Activated CD4-positive, alpha-beta T cell treated with anti-CD3 and anti-CD28 coated beads, Interleukin-2, amount 10 ng/mL, durations not matched to agents 7 days and 5 days (primary cell): ENCODE measurements around the gene AZIN2. TPM values are rescaled to one million over a fixed set of nuclear protein-coding genes. Genes with fewer than 3 reads are reported as not detected.

ENCODE experiments used
- CTCF ChIA-PET: fragments of 350-600 bp; sonication (Branson Sonifier 250); formaldehyde crosslinking; loops from one replicate; lab custom pipeline; 2021; ENCODE audit warnings: antibody characterized with exemption; lab: Charles Lee
- POLR2A ChIA-PET: fragments of 350-600 bp; sonication (Branson Sonifier 250); formaldehyde crosslinking; loops from one replicate; lab custom pipeline; 2021; ENCODE audit warnings: antibody characterized with exemption; lab: Charles Lee
- DNase-seq: peaks from one replicate; pipeline ENCODE4 v3.0.0-alpha.2; 2020
- H3K27ac Mint-ChIP-seq: one replicate; pipeline ENCODE4 v1.8.0; 2021; ENCODE audit warnings: mild to moderate bottlenecking, moderate library complexity, mixed read lengths
- H3K27me3 Mint-ChIP-seq: one replicate; pipeline ENCODE4 v1.8.0; 2021; ENCODE audit warnings: mixed read lengths
- H3K36me3 Mint-ChIP-seq: one replicate; pipeline ENCODE4 v1.8.0; 2021; ENCODE audit warnings: low read depth, mixed read lengths
- H3K4me1 Mint-ChIP-seq: one replicate; pipeline ENCODE4 v1.8.0; 2021; ENCODE audit warnings: mixed read lengths
- H3K4me3 Mint-ChIP-seq: one replicate; pipeline ENCODE4 v1.8.0; 2021; ENCODE audit warnings: mild to moderate bottlenecking, moderate library complexity, mixed read lengths
- H3K9me3 Mint-ChIP-seq: one replicate; pipeline ENCODE4 v1.8.0; 2021; ENCODE audit warnings: mixed read lengths
- total RNA-seq, 2 experiments: library from RNA; stranded (reverse); gene quantifications; one replicate each; pipeline ENCODE4 v1.2.3, GENCODE V29; 2021

The AZIN2 gene
- total RNA-seq, 2 experiments from 2014 or later, result 4.1 to 5.5 TPM

GRCh38 chr1:33140153-33141149 lies 59.5 kb downstream of the AZIN2 start:
- DNase-seq, result no peak
- Mint-ChIP-seq H3K27ac (no peak overlapping the region), H3K4me3 (no peak overlapping the region), H3K9me3 (no peaks in the 10 kb centered on the region), H3K27me3 (no peaks in the 10 kb centered on the region), H3K4me1 (peaks cover 12% of the 10 kb centered on the region), H3K36me3 (no peaks in the 10 kb centered on the region)
- CTCF ChIA-PET, result interaction anchor here (0.8 to 4.0 kb wide), 4 partner anchors 13 to 30 kb away, joined by 3 to 29 read pairs (median 4); no protein-coding TSS in a partner anchor
- POLR2A ChIA-PET, result no interaction called here

GRCh38 chr1:33141216-33141615 lies 60.3 kb downstream of the AZIN2 start:
- no peaks in the 10 kb centered on the region for H3K9me3 Mint-ChIP-seq
- H3K27ac Mint-ChIP-seq, result no peak overlapping the region
- H3K4me3 Mint-ChIP-seq, result no peak overlapping the region
- H3K27me3 Mint-ChIP-seq, result no peaks in the 10 kb centered on the region
- POLR2A ChIA-PET, result no interaction called here
- peaks cover 2% of the 10 kb centered on the region for H3K36me3 Mint-ChIP-seq
- CTCF ChIA-PET, result interaction anchor here (0.8 to 4.0 kb wide), 2 partner anchors 14 kb away, joined by 5 to 29 read pairs; no protein-coding TSS in a partner anchor
- H3K4me1 Mint-ChIP-seq, result peaks cover 10% of the 10 kb centered on the region
- DNase-seq, result no peak

DNA sequence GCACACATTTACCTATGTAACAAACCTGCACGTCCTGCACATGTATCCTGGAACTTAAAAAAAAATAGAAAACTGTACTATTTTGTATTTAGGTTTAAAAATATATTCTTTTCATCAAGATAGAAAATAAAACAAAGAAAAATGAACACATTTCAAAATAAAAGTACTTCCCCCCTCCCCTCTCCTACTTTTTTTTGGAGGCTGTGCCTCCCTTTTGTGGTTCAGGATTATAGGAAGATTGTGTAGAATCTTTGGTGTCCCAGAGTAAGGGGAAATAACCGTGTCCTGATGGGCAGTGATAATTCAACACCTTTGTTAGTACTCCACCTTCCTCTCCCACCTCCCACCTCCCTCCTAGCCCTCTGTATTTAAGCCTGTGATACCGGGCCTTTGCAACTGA lies 60.8 kb downstream of the AZIN2 start:
- Mint-ChIP-seq H3K36me3 (peaks cover 5% of the 10 kb centered on the region), H3K4me1 (peaks cover 9% of the 10 kb centered on the region), H3K9me3 (no peaks in the 10 kb centered on the region), H3K27me3 (no peaks in the 10 kb centered on the region), H3K27ac (no peak overlapping the region), H3K4me3 (no peak overlapping the region)
- ChIA-PET POLR2A (no interaction called here), CTCF (interaction anchor here (4.0 kb wide), 1 partner anchor 14 kb away, joined by 29 read pairs; no protein-coding TSS in a partner anchor)
- no peak for DNase-seq

GRCh38 chr1:33142483-33143064 lies 61.6 kb downstream of the AZIN2 start:
- Mint-ChIP-seq H3K4me1 (peaks cover 9% of the 10 kb centered on the region), H3K36me3 (peaks cover 6% of the 10 kb centered on the region), H3K4me3 (no peak overlapping the region), H3K27me3 (no peaks in the 10 kb centered on the region), H3K9me3 (no peaks in the 10 kb centered on the region), H3K27ac (no peak overlapping the region)
- ChIA-PET POLR2A (no interaction called here), CTCF (interaction anchor here (4.0 kb wide), 1 partner anchor 15 kb away, joined by 29 read pairs; no protein-coding TSS in a partner anchor)
- no peak for DNase-seq

DNA sequence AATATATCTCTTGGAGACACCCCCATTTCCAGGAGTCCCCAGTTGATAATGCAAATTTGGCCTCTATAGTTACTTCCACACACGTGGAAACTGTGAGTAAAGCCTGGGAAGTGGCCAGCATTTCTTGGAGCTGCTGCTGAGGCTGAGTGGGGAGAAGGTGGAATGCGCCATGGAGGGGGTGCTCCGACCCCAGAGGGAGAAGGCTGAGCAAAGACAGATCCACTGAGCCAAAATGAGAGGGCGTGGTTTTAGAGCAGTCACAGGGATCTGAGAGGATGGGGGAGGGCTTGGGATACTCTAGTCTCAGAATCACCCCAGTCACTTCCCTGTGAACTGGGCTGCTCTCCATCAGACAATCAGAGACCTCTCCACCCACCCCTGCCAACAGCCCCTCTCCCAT lies 62.2 kb downstream of the AZIN2 start:
- peaks cover 9% of the 10 kb centered on the region for H3K4me1 Mint-ChIP-seq
- peaks cover 6% of the 10 kb centered on the region for H3K36me3 Mint-ChIP-seq
- no peaks in the 10 kb centered on the region for H3K27me3 Mint-ChIP-seq
- no peak overlapping the region for H3K27ac Mint-ChIP-seq
- POLR2A ChIA-PET, result no interaction called here
- no peaks in the 10 kb centered on the region for H3K9me3 Mint-ChIP-seq
- no peak overlapping the region for H3K4me3 Mint-ChIP-seq
- DNase-seq, result no peak
- CTCF ChIA-PET, result interaction anchor here (4.0 kb wide), 1 partner anchor 16 kb away, joined by 29 read pairs; no protein-coding TSS in a partner anchor

DNA sequence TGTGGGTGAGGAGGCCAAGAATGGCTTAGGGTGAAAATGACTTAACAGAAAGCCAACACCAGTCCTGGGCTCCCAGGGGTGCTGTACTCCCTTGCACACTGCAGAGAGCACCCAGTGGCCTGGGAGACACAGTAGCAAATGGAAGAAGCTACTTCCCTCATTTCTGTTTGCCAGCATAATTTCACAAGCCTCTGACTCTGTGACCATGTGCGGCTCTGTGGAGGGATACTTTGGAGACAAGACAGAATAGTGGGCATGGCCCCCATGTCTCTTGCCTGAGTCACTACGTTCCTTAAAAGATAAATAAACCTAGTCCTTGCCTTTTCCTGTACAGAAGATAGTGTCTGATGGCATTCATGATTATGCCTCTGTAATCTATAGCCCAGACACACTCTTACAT lies 62.7 kb downstream of the AZIN2 start:
- Mint-ChIP-seq H3K36me3 (peaks cover 6% of the 10 kb centered on the region), H3K27me3 (no peaks in the 10 kb centered on the region), H3K9me3 (no peaks in the 10 kb centered on the region), H3K4me1 (peaks cover 9% of the 10 kb centered on the region), H3K27ac (no peak overlapping the region), H3K4me3 (no peak overlapping the region)
- DNase-seq, result no peak
- CTCF ChIA-PET, result interaction anchor here (4.0 kb wide), 1 partner anchor 16 kb away, joined by 29 read pairs; no protein-coding TSS in a partner anchor
- POLR2A ChIA-PET, result no interaction called here

DNA sequence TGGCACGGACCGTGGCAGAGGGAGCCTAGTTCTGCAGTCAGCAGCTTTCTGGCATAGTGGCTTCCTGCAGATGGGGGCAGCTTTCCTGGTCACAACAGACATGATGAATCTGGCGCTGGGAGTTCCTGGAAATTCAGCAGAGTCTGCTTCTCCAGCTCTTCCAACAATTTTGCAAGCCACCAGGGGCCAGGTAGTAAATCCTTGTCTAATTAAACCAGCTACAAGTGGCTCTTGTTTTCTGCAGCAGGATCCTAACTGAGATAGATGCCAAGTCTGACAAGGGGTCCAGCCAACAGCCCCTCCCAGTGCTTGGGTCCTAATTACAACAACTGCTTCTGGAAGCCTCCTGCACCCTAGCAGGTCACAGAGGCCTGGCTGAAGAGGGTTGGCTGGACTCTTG lies 65.0 kb downstream of the AZIN2 start:
- CTCF ChIA-PET, result interaction anchor here (1.5 kb wide), 1 partner anchor 9 kb away, joined by 4 read pairs; no protein-coding TSS in a partner anchor
- POLR2A ChIA-PET, result interaction anchor here (0.6 to 0.8 kb wide), 2 partner anchors 19 to 218 kb away, joined by 3 to 5 read pairs; no protein-coding TSS in a partner anchor
- Mint-ChIP-seq H3K36me3 (peaks cover 6% of the 10 kb centered on the region), H3K27me3 (no peaks in the 10 kb centered on the region), H3K4me3 (no peak overlapping the region), H3K27ac (no peak overlapping the region), H3K4me1 (peaks cover 4% of the 10 kb centered on the region), H3K9me3 (no peaks in the 10 kb centered on the region)
- DNase-seq, result no peak

DNA sequence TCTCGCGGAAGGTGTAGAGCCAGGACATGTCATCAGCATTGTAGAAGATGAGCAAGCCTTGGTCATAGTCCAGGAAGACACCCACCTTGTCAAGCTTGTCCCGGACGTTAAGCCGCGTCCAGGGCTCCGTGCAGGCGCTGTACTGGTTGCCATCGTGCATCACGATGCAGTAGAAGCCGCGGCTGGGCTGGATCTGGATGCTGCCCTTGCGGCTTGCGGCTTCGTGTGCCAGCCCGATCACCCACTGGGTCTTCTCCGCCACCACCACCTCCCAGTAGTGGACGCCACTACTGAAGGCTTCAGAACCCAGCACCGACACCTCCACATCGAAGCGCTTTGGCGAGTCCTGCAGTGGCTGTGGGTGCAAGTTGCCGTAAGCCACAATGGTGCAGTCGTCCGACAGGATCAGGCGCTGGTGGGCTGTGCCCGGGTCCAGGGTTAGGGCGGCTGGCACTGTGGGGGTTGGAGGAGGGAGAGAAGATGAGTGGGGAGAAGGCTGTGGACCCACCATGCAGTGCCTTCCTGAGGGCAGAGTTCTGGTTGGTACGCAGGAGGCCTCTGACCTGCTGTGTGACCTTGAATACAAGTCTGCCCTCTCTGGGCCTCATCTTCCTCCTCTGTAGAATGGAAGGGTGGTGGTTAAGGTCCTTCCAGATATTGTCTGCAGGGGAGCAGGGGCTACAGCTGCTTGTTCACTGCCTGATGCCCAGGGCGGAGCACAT lies 66.5 kb downstream of the AZIN2 start:
- Mint-ChIP-seq H3K9me3 (no peaks in the 10 kb centered on the region), H3K27ac (no peak overlapping the region), H3K36me3 (peaks cover 6% of the 10 kb centered on the region), H3K27me3 (no peaks in the 10 kb centered on the region), H3K4me1 (no peaks in the 10 kb centered on the region), H3K4me3 (no peak overlapping the region)
- DNase-seq, result no peak
- POLR2A ChIA-PET, result no interaction called here
- CTCF ChIA-PET, result interaction anchor here (0.7 to 1.5 kb wide), 2 partner anchors 10 to 93 kb away, joined by 3 to 4 read pairs; no protein-coding TSS in a partner anchor

DNA sequence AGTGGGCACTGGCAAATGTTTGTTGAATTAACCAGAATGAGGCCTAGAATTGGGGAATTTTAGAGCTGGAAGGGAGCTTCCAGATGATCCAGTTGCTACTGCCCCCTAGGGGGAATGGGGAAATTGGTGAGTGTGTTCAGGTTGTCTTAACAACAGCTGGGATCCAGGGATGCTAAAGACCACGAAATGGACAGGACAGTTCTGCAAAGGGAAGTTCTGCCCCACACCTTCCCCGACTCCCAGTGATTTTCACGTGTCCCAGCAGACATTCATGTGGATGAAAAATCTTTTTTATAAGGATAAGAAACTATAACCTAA lies 67.0 kb downstream of the AZIN2 start:
- Mint-ChIP-seq H3K4me3 (no peak overlapping the region), H3K4me1 (peaks cover 3% of the 10 kb centered on the region), H3K36me3 (peaks cover 6% of the 10 kb centered on the region), H3K9me3 (no peaks in the 10 kb centered on the region), H3K27me3 (no peaks in the 10 kb centered on the region), H3K27ac (no peak overlapping the region)
- ChIA-PET CTCF (interaction anchor here (0.7 kb wide), 1 partner anchor 93 kb away, joined by 3 read pairs; no protein-coding TSS in a partner anchor), POLR2A (no interaction called here)
- no peak for DNase-seq

GRCh38 chr1:33148615-33149014 lies 67.7 kb downstream of the AZIN2 start:
- DNase-seq, result no peak
- Mint-ChIP-seq H3K36me3 (peaks cover 6% of the 10 kb centered on the region), H3K27ac (no peak overlapping the region), H3K27me3 (no peaks in the 10 kb centered on the region), H3K4me1 (peaks cover 7% of the 10 kb centered on the region), H3K9me3 (no peaks in the 10 kb centered on the region), H3K4me3 (no peak overlapping the region)
- POLR2A ChIA-PET, result no interaction called here
- CTCF ChIA-PET, result no interaction called here

GRCh38 chr1:33149453-33150190 lies 68.7 kb downstream of the AZIN2 start:
- H3K27ac Mint-ChIP-seq, result no peak overlapping the region
- CTCF ChIA-PET, result interaction anchor here (1.7 kb wide), 1 partner anchor 23 kb away, joined by 3 read pairs; no protein-coding TSS in a partner anchor

GRCh38 chr1:33150522-33150921 lies 69.6 kb downstream of the AZIN2 start:
- Mint-ChIP-seq H3K36me3 (peaks cover 8% of the 10 kb centered on the region), H3K9me3 (no peaks in the 10 kb centered on the region), H3K4me1 (peaks cover 7% of the 10 kb centered on the region), H3K27me3 (no peaks in the 10 kb centered on the region), H3K4me3 (no peak overlapping the region), H3K27ac (no peak overlapping the region)
- DNase-seq, result no peak
- CTCF ChIA-PET, result interaction anchor here (0.9 to 1.7 kb wide), 2 partner anchors 24 to 321 kb away, joined by 3 read pairs; no protein-coding TSS in a partner anchor
- POLR2A ChIA-PET, result no interaction called here

More at GRCh38 chr1:33149453-33150190, 68.7 kb downstream of the AZIN2 start:
- Mint-ChIP-seq H3K9me3 (no peaks in the 10 kb centered on the region), H3K4me1 (peaks cover 7% of the 10 kb centered on the region), H3K27me3 (no peaks in the 10 kb centered on the region), H3K4me3 (no peak overlapping the region), H3K36me3 (peaks cover 9% of the 10 kb centered on the region)
- DNase-seq, result no peak
- POLR2A ChIA-PET, result no interaction called here
